NOMO-1 (cell line): ENCODE results near the gene RINL.
A peak's percentile ranks its signal among the peaks of the same experiment; 100 is the strongest.
"Not testable (repeated sequence)": the region's sequence is repeated elsewhere in the genome, so short reads cannot be mapped to it uniquely, and the experiment has no call there.

ENCODE experiments used
- DNase-seq, 2 experiments: peaks; one replicate each; lab custom pipeline; 2025; ENCODE audit not compliant: unreplicated experiment in 2 of 2; lab: John Stamatoyannopoulos, UW

The RINL gene

GRCh38 chr19:38837656-38838121 lies 40.4 kb downstream of the RINL start:
- no peak for DNase-seq

DNA sequence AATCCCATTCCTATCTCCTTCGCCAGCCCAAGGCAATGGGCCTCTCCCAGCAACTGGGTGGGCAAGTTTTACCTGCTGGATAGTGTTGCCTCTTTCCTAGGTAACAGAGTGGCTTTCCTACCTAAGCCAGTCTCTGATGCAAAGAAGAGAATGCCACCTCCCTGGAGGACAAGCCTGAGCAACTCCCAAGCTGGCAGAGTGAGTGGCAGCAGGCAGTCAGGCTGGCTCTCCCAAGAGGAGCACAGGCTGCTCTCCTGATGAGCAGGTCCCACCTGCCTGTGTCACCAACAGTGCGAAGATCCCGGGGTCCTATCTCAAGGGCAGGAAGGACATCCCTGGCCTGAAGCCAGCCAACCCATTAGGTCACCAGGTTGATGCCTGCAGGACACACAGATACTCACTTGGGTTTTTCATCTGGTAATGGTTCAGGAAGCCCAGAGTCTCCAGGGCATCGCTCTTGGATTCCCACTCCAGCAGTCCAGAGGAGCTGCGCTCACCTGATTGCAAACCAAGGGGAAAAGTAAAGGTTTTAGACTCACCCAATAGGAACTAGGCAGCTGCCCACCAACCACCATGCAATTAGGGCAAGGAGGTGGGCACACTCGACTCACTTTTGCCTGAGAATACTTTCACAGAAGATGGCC lies 41.0 kb downstream of the RINL start:
- DNase-seq: no peak

GRCh38 chr19:38836159-38836982 lies 41.7 kb downstream of the RINL start:
- no peak for DNase-seq

- no peak for DNase-seq
Measured at GRCh38 chr19:38834590-38834989, 43.5 kb downstream of the RINL start.

- DNase-seq: no peak
Measured at GRCh38 chr19:38834104-38834490, 44.0 kb downstream of the RINL start.

- no peak for DNase-seq
Measured at GRCh38 chr19:38833092-38833425, 45.0 kb downstream of the RINL start.

- peak in 1 of 2 experiments; percentile 28 for DNase-seq
Measured at GRCh38 chr19:38831142-38831605, 46.9 kb downstream of the RINL start.

DNA sequence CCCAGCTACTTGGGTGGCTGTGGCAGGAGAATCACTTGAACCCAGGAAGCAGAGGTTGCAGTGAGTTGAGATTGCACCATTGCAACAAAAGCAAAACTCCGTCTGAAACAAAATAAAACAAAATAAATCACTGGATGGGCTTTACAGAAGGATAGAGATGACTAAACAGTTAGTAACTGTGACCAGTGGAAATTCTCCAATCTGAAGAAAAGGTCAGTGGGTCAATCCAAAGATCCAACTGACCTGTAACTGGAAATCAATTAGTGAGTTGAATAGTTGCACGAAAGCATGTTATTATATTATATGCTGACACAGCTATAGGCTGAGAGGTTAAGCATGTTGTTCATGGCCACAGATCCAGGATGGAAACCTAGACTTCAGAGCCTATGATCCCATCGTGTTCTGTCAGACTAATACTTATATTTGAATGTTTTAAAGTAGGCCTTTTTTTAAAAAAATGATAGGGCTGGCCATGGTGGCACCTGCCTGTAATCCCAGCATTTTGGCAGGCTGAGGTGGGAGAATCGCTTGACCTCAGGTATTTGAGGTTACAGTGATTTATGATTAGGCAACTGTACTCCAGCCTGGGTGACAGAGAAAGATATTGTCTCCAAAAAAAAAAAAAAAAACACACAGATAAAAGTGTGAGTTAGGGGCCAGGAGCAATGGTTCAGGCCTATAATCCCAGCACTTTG lies 47.9 kb downstream of the RINL start:
- DNase-seq: no peak

GRCh38 chr19:38829203-38829602 lies 48.9 kb downstream of the RINL start:
- peak; percentile 9 to 36 for DNase-seq

DNA sequence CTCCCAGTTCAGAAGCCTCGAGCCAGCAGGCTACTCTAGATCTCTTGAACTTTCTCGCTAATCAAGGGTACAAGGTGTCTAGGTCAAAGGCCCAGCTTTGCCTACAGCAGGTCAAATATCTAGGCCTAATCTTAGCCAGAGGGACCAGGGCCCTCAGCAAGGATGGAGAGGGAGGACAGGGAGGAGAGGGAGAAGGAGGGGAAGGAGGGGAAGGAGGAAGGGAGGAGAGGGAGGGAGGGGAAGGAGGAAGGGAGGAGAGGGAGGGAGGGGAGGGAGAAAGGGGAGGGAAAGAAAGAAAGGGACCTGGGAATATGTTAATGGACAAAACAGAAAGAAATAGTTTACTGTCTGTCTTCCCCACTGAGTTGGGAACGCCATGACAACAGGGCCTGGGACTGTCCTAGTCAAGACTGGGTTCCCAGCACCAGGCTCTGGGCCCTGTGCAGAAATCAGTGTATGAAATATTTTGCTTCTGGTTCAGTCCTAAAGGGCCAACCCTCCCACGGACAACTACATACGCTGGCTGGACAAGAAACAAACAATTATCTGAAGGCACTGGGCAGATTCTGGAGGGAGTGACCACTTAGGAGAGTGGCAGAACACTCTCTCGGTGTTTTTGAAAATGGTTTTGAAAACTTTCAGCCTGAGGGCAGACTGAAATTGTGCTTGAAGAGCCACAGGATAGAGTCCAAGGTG lies 51.1 kb downstream of the RINL start:
- DNase-seq: no peak

DNA sequence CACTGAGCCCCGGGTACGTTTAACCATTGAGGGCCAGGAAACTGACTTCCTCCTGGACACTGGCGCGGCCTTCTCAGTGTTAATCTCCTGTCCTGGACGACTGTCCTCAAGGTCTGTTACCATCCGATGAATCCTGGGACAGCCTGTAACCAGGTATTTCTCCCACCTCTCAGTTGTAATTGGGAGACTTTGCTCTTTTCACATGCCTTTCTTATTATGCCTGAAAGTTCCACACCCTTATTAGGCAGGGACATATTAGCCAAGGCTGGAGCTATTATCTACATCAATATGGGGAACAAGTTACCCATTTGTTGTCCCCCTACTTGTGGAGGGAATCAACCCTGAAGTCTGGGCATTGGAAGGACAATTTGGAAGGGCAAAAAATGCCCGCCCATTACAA lies 52.1 kb downstream of the RINL start:
- DNase-seq: not testable (repeated sequence)

DNA sequence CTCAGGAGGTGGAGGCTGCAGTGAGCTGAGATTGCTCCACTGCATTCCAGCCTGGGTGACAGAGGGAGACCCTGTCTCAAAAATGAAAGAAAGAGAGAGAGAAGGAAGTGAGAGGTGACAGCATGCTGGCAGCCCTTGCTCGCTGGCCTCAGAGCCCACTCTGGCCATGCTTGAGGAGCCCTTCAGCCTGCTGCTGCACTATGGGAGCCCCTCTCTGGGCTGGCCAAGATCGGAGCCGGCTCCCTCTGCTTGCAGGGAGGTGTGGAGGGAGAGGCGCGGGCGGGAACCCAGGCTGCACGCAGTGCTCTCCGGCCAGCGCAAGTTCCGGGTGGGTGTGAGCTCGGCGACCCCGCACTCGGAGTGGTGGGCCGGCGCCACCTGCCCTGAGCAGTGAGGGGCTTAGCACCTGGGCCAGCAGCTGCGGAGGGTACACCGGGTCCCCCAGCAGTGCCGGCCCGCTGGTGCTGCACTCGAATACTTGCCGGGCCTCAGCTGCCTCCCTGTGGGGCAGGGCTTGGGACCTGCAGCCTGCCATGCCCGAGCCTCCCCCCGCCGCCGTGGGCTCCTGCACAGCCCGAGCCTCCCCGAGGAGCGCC lies 56.7 kb downstream of the RINL start:
- DNase-seq: not testable (repeated sequence)

DNA sequence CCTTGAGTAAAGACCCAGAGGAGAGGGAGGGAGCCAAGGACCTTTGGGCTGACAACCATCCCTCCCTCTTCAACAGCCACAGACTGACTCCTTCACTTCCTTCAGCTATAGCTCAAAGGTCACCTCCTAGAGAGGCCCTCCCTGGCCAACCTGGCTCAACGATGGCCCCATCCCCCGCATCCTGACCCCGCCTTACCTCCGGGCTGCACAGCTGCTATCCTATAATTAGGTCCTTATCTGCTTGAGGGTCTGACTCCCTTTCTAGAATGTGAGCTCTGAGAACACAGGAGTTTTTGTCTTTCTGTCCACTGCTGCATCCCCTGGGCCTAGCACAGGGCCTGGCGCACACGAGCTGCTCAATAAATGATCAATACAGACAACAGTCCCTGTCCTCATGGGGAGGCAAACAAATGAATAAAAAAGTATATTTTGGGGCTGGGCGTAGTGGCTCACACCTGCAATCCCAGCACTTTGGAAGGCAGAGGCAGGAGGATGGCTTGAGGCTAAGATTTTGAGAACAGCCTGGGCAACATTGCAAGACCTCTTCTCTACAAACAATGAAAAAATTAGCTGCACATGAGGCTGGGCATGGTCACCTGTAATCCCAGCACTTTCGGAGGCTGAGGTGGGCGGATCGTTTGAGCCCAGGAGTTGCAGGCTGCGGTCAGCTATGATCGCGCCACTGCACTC lies 58.7 kb downstream of the RINL start:
- no peak for DNase-seq
